HUDEP-2 (cell line): Measurements from ENCODE around the gene DNAAF2.
"Not testable (repeated sequence)": the region's sequence is repeated elsewhere in the genome, so short reads cannot be mapped to it uniquely, and the experiment has no call there.

Source experiments
- DNase-seq, 76 experiments: peaks; one replicate each; lab custom pipeline; 2025; ENCODE audit not compliant: unreplicated experiment in 76 of 76; lab: John Stamatoyannopoulos, UW

DNAAF2 gene, protein sequence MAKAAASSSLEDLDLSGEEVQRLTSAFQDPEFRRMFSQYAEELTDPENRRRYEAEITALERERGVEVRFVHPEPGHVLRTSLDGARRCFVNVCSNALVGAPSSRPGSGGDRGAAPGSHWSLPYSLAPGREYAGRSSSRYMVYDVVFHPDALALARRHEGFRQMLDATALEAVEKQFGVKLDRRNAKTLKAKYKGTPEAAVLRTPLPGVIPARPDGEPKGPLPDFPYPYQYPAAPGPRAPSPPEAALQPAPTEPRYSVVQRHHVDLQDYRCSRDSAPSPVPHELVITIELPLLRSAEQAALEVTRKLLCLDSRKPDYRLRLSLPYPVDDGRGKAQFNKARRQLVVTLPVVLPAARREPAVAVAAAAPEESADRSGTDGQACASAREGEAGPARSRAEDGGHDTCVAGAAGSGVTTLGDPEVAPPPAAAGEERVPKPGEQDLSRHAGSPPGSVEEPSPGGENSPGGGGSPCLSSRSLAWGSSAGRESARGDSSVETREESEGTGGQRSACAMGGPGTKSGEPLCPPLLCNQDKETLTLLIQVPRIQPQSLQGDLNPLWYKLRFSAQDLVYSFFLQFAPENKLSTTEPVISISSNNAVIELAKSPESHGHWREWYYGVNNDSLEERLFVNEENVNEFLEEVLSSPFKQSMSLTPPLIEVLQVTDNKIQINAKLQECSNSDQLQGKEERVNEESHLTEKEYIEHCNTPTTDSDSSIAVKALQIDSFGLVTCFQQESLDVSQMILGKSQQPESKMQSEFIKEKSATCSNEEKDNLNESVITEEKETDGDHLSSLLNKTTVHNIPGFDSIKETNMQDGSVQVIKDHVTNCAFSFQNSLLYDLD

DNA sequence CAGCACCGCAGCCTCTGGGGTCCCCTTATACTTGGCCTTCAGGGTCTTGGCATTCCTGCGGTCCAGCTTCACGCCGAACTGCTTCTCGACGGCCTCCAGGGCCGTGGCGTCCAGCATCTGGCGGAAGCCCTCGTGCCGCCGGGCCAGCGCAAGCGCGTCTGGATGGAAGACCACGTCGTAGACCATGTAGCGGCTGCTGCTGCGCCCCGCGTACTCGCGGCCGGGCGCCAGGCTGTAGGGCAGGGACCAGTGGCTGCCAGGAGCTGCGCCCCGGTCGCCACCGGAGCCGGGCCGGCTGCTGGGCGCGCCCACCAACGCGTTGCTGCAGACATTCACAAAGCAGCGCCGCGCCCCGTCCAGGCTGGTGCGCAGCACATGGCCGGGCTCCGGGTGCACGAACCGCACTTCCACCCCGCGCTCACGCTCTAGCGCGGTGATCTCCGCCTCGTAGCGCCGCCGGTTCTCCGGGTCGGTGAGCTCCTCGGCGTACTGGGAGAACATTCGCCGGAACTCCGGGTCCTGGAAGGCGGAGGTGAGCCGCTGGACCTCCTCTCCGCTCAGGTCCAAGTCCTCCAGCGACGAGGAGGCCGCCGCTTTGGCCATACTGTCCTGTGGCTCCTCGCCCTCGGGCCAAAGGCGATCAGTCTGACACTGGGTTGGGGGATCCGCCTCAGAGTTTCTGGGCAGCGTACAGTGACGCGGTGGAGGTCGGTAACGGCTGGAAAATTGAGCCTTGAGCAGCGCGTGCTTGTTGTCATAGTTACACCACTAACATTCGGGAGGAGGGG is at the start of gene DNAAF2:
TSS of gene DNAAF2 (minus strand) at position 698 of the 788 bp plus-strand sequence. CDS start at position 603, 95 bp downstream.
- peak in 60 of 76 experiments; percentile 17 to 83 (median 51) for DNase-seq

DNA sequence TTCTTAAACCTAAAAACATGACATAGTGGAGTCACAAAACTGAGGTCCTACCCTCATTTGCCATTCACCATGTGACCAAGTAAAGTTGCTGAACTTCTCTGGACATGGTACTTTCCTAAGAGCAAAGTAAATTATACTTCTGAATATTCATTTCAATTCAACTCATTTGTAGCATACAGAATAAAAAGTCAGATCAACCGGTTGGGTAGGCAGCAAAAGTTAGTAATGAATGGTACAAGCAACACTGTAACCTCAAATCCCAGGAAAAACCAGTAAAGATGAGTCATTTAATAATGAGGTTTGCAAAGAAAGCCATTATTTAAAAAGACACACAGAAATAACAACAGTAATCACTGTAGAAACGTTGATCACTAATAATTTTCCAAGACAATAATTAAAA is 44.2 kb upstream of the DNAAF2 start:
- no peak for DNase-seq

DNA sequence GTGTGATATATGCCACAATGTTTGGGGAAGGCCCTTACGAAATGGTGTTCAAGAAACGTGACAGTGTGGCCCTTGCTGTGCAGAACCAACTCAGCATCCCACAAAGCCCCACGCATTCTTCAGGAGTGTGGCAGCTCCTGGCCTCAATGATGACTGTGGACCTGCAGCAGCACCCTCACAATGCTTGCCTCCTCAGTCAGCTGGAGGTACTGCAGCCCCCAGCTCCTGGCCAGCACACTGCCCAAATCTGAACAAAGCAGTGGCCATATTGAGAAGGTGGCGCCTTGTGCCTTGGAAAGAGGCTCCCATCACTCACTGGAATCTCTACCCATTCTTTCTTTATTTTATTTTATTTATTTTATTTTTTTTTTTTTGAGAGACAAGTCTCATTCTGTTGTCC is 42.6 kb upstream of the DNAAF2 start:
- DNase-seq: no peak

DNA sequence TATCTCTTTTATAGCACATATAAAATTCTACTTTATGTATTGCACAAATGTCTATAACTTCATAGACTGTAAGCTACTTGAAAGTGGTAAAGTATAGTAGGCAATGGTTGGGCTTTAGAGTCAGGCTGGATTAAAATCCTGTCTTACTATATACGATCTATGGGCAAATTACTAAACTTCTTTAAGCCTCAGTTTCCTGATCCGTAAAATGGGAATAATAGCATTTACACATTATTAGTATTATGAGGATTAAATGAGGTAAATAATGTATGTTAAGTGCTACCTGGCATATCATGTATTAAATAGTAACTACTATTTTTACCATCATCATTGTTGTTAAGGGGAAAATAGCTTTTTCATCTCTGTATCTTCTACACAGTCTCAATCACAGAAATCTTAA is 38.5 kb upstream of the DNAAF2 start:
- DNase-seq: no peak

DNA sequence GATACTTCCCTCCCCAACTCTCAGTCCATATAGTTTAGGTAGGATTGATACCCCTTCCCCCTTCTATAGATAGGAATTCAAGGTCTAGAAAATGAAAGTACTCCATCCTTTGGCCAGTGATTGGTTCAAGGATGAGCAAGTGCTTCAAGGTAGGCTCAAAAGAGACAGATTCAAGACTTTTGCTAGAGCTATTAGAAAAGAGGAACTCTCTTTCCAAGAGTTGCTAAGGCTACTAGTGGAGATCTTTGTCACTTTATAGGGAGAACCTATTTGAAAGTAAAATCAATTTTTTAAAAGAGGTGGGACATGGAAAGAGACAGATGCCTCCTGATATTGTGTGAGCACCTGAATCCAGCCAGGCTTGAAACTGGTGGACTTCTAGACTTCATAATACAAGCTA is 35.4 kb upstream of the DNAAF2 start:
- DNase-seq: no peak

DNA sequence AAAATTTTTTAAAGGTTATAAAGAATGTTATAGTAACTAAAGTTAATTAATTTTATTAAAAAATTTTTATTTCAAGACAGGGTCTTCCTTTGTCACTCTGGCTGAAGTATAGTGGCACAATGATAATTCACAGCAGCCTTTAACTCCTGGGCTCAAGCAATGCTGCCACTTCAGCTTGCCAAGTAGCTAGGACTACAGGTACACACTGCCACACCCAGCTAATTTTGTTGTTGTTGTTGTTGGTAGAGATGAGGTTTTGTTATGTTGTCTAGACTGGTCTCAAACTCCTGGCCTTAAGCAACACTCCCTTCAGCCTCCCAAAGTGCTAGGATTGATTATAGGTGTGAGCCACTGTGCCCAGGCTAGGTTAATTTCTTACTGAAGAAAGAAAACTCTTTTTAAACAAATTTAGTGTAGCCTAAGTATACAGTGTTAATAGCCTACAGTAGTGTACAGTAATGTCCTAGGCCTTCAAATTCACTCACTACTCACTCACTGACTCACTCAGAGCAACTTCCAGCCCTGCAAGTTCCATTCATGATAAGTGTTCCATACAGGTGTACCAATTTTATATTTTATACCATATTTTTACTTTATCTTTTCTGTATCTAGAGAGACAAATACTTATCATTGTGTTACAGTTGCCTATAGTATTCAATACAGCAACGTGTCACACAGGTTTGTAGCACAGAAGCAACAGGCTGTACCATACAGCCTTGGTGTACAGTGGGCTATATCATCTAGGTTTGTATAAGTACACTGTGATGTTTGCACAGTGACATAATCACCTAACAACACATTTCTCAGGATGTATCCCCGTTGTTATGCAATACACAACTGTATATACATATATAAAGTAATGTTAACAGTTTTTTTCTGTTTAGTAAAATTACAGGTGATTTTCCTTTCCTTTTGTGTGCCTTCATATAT is 24.7 kb upstream of the DNAAF2 start:
- DNase-seq: no peak

DNA sequence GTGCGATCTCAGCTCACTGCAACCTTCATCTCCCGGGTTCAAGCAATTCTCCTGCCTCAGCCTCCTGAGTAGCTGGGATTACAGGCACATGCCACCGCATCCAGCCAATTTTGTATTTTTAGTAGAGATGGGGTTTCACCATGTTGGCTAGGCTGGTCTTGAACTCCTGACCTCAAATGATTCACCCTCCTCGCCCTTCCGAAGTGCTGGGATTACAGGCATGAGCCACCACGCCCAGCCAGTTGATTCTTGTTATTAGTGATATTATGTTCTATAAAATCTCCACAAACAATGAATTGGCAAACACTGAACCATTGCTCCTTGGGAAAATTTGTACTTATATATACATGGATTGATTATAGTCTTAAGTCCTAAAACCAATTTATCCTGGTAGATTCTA is 22.5 kb upstream of the DNAAF2 start:
- DNase-seq: not testable (repeated sequence)

DNA sequence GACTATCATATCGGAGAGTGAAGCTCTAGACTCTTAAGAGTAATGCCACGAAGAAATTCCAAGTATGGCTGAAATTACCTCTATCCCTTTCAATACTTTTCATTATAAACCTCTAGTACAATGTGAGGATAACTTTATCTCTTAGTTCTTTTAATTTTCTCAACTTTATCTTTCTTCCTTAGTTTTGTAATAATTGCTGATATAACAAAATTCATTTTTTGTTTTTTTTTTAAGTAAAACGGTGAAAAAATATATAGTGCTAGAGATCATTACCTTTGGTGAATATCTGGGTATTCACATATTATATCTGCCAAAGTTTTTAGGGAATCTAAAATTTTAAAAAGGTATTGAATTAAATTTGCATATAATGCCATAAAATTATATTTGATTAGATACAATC is 19.5 kb upstream of the DNAAF2 start:
- no peak for DNase-seq

DNA sequence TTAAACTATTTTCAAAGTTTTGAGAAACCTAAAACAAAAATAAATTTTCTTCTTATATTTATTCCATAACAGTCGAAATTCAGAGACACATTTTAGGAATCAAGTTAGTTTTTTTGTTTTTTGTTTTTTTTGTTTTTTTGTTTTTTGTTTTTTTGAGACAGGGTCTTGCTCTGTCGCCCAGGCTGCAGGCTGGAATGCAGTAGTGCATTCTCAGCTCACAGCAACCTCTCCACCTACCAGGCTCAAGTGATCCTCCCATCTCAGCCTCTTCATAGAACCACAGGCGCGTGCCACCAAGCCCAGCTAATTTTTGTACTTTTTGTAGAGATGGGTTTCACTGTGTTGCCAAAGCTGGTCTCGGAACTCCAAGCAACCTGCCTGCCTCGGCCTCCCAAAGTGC is 18.5 kb upstream of the DNAAF2 start:
- DNase-seq: no peak

DNA sequence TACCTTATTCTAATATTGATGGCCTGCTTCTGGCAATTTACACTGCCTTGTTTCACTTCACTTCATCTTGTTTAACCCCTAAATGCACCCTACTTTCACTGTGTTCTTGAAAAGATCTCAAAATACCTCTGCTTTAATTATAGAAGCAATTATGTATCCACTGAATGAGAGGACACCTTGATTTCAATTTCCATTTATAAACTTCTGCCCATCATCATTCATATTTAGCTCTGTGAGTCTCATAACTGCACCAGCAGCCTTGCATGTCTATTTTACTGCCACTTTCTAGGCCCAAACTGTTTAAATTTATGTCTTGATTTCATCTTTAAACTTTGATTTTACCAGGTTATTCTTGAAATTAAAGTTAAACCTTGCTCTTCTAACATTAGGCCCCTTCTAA is 7.1 kb upstream of the DNAAF2 start:
- no peak for DNase-seq

DNA sequence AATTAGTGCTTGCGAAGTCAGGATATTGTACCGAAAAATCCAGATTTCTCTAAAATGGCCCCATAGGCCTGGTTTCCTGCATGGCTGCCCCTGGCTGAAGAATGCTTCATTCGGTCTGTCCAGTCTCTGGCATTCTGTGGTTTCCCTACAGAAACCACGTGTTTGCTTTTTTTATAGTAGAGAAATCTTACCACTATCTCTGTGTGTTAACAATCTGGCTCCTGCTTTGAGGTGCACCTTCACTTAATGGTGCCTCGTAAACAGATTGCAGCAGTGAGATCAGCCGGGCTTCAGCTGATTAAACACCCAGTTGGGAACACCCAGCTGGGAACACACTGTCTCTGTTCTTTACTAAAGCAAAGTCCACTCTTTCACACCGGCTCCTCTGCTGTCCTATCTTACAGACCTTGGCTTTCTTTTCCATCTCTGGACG is 6.7 kb upstream of the DNAAF2 start:
- peak in 3 of 76 experiments; percentile 10 to 16 (median 13) for DNase-seq

DNA sequence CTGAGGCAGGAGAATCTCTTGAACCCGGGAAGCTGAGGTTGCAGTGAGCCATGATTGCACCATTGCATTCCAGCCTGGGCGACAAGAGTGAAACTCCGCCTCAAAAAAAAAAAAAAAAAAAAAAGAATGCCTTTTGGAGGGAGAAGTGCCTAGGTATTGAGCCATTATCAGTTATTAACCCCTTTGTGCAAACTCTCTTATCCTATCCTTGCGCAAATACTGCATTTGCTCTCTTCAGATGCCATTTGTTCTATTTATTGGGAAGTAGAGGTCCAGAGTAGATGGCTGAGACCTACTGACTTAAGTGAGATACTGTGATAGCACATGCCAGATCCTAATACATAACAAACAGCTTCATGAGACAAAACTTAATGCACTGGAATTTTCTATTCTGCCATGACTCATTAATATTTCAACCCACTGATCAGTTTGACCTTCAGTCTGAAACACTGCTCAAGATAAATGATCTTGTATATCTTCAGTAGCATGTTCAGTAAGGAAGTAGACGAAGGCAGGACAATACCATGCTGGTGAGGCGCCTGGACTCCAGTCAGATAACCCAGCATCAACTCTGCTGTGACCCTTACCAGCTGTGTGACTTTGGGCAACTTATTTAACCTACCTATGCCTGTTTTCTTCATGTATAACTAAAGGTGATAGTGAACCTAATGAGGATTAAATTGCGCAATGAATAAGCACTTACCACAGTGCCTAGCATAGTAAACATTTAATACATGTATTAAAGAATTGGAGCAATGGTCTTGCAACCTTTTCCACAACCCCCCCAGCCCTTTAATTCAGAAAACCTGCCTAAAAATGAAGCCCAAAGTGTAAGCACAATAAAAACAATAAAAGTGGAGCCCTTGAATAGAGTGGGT is 5.7 kb upstream of the DNAAF2 start:
- DNase-seq: no peak

DNA sequence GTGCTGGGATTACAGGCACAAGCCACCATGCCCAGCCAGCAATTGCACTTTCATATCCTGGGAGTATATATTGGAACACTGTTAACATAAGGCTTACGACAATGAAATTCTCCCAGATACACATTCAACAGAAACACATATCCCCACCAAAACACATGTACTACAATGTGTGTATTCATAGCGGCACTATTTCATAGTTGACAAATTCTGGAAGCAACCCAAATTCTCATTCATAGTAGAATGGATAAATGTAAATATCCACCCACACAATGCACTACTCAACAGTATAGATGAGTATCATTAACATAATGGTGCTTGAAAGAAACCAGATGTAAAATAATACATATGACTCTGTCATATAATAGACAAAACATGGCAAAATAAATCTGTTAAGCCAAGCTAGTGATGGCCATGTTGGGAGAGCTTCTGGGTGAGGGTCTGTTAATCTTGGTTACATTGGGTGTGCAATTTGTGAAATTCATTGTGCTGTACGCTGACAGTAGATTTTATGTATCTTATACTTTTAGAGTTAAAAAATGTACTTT is 2.6 kb upstream of the DNAAF2 start:
- DNase-seq: no peak

DNA sequence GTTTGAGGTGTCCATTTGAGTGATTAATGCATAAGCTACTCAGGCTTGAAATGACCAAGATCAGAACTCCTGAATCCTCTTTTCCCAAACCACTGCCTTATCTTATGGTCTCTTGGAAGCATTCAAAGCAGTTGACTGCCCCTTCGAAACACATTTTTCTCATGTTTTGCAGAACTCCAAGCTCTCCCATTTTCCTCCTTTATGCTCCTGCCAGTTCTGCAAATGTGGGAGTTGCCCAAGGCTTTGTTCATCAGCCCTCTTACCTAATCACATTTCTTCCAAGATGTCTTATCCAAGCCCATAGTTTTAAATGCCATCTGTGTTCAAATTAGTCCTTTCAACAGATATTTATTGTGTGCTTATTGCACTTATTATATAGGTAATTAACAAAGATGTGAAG is 1.8 kb upstream of the DNAAF2 start:
- DNase-seq: no peak

DNA sequence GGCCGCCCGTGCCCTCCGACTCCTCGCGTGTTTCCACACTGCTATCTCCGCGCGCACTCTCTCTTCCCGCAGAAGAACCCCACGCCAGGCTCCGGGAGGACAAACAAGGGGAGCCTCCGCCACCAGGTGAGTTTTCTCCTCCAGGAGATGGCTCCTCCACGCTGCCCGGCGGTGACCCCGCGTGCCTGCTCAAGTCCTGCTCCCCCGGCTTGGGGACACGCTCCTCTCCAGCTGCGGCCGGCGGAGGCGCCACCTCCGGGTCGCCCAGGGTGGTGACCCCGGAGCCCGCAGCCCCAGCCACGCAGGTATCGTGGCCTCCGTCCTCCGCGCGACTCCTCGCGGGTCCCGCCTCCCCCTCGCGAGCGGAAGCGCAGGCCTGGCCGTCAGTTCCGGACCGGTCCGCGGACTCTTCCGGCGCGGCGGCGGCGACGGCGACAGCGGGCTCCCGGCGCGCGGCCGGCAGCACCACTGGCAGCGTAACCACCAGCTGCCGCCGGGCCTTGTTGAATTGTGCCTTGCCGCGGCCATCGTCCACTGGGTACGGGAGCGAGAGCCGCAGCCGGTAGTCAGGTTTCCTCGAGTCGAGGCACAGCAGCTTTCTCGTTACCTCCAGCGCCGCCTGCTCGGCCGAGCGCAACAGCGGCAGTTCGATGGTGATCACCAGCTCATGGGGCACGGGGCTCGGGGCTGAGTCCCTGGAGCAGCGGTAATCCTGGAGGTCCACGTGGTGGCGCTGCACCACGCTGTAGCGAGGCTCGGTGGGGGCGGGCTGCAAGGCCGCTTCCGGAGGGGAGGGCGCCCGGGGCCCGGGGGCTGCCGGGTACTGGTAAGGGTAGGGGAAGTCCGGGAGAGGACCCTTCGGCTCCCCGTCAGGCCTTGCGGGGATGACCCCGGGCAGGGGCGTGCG is 1.2 kb downstream of the DNAAF2 start:
- DNase-seq: peak; percentile 17 to 91 (median 82)

DNA sequence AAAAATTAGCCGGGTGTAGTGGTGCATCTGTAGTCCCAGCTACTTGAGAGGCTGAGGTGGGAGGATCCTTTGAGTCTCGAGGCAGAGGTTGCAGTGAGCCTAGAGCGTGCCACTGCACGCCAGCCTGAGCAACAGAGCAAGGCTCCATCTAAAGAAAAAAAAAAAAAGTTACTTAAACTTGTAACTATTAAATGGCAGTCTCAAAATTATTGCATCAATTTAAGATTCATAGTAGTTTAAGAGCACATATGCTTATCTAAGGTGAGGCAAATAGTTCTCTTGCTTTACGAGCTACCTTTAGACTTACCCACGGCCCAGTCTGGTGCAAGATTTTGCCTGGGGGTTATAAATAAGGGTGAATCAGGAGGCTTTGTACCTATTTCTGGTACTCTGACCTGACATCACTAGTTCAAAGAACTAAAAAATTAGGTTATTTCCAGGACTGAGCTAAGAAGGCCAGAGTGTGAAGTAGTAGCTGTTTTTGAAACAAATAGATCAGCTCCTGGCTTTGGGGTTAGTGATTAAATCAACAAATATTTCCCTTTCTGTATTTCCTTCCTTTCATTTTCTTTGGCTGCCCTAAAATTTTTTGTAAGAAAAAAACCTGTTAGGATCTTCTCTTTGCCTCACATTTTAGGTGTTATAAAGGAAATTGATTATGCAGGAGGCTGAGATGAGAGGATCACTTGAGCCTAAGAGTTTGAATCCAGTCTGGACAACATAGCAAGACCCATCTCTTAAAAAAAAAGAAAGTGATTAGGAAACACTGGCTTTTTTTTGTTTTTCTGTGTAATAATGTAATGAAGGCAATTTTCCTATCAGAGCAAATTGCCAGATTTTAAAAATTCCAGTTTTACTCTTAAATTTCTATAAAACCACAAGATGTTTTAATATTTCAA is 10.9 kb downstream of the DNAAF2 start:
- DNase-seq: no peak

DNA sequence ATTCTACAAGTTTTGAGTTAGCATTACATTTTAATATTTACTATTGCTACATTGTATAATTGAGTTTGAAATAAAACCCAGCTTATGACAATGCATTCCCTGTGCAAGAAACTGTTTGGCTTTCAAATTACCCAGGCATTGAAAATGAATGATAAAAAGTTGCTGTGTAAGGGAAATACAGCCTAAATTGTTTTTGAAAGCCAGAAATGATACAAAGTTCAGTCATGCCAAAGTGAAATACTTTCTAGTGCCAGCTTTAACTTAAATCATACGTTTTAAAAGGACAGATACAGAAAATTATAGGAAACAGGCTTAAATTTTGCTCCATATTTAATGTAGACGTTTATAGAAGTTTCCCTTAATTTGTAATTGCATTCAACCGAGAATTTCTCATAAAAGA is 11.7 kb downstream of the DNAAF2 start:
- DNase-seq: no peak
